PC-3 (cell line): ENCODE measurements around the gene LMBR1.

Experiments used
- CTCF ChIP-seq: fragments of 300-600 bp; sonication (generic); conservative IDR thresholded peaks from 2 replicates; pipeline ENCODE4 v1.5.1; 2017; ENCODE audit warnings: antibody characterized with exemption, low read depth, mild to moderate bottlenecking, low read length
- EZH2 ChIP-seq: fragments of 300-600 bp; sonication (generic); IDR thresholded peaks from one replicate; pipeline ENCODE4 v1.6.1; 2017; ENCODE audit warnings: antibody characterized with exemption, mild to moderate bottlenecking, low read length; ENCODE audit not compliant: unreplicated experiment
- EZH2phosphoT487 ChIP-seq: fragments of 300-600 bp; sonication (generic); IDR thresholded peaks from 2 replicates; pipeline ENCODE4 v1.6.1; 2018; ENCODE audit warnings: mild to moderate bottlenecking, antibody characterized with exemption, low read length, borderline replicate concordance

- TF ChIP-seq CTCF (no peak), EZH2 (no peak), EZH2phosphoT487 (no peak)
Observed at GRCh38 chr7:156638443-156639077, 254.4 kb downstream of the LMBR1 start.
